Tibial artery (tissue), 4 donors: Measurements from ENCODE around the gene SDK2.

ENCODE experiments used
- DNase-seq, 2 donors: peaks; one replicate each; pipeline ENCODE4 v3.0.0-alpha.2; 2019
- H3K27ac ChIP-seq, 2 donors: fragments of 200-600 bp; sonication (generic) in 1 of 2; 1 replicate in 1 of 2; 2 replicates in 1 of 2; pipeline ENCODE4 v1.5.1; 2018 to 2019; ENCODE audit warnings: mild to moderate bottlenecking in 1 of 2
- H3K27me3 ChIP-seq, 2 donors: fragments of 200-600 bp; sonication (generic) in 1 of 2; one replicate each; pipeline versions ENCODE4 v1.5.1 to v1.6.0; 2016 to 2019
- H3K36me3 ChIP-seq, 3 donors: fragments of 200-600 bp; sonication (generic) in 2 of 3; one replicate each; pipeline ENCODE4 v1.5.1; 2016 to 2019; ENCODE audit warnings: mild to moderate bottlenecking in 2 of 3
- H3K4me1 ChIP-seq, 4 donors: fragments of 200-600 bp; sonication (generic) in 2 of 4; 1 replicate in 3 of 4; 2 replicates in 1 of 4; pipeline ENCODE4 v1.5.1; 2016 to 2019
- H3K4me3 ChIP-seq, 2 donors: fragments of 200-600 bp; sonication (generic) in 1 of 2; 1 replicate in 1 of 2; 2 replicates in 1 of 2; pipeline ENCODE4 v1.5.1; 2018 to 2019; ENCODE audit warnings: mild to moderate bottlenecking in 2 of 2
- H3K9me3 ChIP-seq, 3 donors: fragments of 200-600 bp; sonication (generic) in 1 of 3; one replicate each; pipeline ENCODE4 v1.5.1; 2016 to 2019
- intact Hi-C: fragments of 100-400 bp; cut with DNase I; formaldehyde crosslinking; loops from one replicate; pipeline ENCODE4 v1.15.0; 2023; ENCODE audit warnings: low total_unique reads
- TF ChIP-seq, protein P1 (sequence below), 2 experiments: fragments of 200-600 bp in 1 of 2; fragments of 450-650 bp in 1 of 2; IDR thresholded peaks; one replicate each; pipeline ENCODE4 v1.5.1; 2017 to 2019; ENCODE audit warnings: antibody characterized with exemption in 2 of 2, mild to moderate bottlenecking in 1 of 2, moderate library complexity in 1 of 2

SDK2 gene

DNA sequence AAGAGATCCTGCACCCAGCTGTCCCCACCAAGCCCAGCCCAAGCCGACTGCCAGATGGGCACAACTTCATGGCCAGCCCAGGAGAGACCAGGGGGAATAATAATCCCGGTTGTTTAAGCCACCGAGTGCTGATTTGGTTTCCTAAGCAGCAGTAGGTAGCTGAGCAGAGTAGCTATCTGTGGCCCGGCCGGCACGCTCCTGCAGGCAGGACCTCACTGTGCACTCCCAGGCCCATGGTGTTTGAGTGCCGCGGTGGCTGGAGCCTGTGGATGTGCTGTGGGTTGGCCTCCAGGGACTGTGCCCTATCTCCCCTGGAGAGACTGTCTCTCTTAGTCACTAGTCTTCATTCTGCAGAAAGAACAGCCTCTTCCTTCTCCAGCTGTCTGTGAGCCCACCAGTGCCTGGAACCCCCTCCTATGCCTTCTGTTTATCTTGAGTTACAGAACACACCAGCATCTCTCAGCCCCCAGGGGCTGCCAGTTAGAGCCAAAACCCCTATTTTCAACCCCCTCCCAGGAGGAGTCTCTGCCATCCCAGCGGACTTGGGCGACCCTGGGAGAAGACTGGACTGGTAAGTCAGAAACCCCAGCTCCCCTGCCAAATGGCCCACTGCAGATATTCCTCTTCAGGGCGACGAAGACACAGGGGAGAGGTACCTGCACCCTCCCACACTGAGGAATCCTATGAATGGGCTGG is 152.0 kb downstream of the SDK2 start:
- Histone ChIP-seq H3K4me3 (no peak overlapping the region), H3K36me3 (no peaks in the 10 kb centered on the region), H3K9me3 (no peaks in the 10 kb centered on the region), H3K27ac (no peak overlapping the region), H3K4me1 (no peaks in the 10 kb centered on the region), H3K27me3 (peaks cover 0 to 39% of the 10 kb centered on the region in 2 donors)
- no peak for DNase-seq
- TF ChIP-seq, protein P1, sequence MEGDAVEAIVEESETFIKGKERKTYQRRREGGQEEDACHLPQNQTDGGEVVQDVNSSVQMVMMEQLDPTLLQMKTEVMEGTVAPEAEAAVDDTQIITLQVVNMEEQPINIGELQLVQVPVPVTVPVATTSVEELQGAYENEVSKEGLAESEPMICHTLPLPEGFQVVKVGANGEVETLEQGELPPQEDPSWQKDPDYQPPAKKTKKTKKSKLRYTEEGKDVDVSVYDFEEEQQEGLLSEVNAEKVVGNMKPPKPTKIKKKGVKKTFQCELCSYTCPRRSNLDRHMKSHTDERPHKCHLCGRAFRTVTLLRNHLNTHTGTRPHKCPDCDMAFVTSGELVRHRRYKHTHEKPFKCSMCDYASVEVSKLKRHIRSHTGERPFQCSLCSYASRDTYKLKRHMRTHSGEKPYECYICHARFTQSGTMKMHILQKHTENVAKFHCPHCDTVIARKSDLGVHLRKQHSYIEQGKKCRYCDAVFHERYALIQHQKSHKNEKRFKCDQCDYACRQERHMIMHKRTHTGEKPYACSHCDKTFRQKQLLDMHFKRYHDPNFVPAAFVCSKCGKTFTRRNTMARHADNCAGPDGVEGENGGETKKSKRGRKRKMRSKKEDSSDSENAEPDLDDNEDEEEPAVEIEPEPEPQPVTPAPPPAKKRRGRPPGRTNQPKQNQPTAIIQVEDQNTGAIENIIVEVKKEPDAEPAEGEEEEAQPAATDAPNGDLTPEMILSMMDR (IDR thresholded peaks at IDR 0.05), result no peak
- intact Hi-C loops, result no loop called here

DNA sequence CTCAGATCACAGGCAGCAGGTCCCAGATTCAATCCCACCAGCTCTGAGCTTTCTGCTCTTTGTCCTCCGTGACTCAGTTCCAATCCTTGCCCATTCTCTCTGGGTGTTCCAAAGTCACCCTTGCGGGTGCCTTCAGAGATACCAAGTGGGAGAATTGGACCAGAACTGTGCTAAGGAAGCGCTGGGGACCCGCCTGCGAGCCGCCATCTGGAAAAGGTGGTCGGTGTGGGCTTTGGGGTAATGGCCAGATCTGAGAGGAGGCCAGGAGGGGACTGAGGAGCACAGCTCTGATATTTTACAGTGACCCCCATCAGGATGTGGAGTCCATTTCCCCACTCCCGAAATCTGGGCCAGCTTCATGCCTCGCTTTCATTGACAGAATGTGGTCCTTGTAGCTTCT is 152.6 kb downstream of the SDK2 start:
- TF ChIP-seq, protein P1 (IDR thresholded peaks at IDR 0.05), result no peak
- H3K4me1 ChIP-seq, result no peaks in the 10 kb centered on the region
- no peaks in the 10 kb centered on the region for H3K9me3 ChIP-seq
- no peaks in the 10 kb centered on the region for H3K36me3 ChIP-seq
- DNase-seq, result no peak
- peaks cover 0 to 34% of the 10 kb centered on the region in 2 donors for H3K27me3 ChIP-seq
- no peak overlapping the region for H3K27ac ChIP-seq
- no peak overlapping the region for H3K4me3 ChIP-seq
- intact Hi-C loops, result no loop called here

DNA sequence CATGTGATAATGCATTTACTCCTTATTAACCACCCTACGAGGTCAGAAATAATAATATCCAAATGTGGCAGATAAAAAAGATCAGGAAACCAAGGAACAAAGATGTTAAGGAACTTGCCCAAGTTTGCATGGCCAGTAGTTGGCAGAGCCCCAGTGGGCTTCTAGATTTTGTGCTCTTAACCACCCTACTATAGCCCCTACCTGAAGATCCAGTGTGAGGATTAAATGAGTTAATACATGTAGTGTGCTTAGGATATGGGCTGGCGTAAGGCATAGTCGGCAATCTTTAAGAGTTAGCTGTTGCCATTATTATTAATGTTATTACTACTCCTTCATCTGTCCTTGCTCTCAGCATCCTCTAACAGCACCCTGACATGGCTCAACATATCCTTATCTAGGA is 153.4 kb downstream of the SDK2 start:
- Histone ChIP-seq H3K4me1 (no peaks in the 10 kb centered on the region), H3K4me3 (no peak overlapping the region), H3K36me3 (no peaks in the 10 kb centered on the region), H3K27me3 (peaks cover 0 to 26% of the 10 kb centered on the region in 2 donors), H3K9me3 (peaks cover 0 to 3% (median 2%) of the 10 kb centered on the region in 3 donors), H3K27ac (no peak overlapping the region)
- no peak for DNase-seq
- TF ChIP-seq, protein P1 (IDR thresholded peaks at IDR 0.05), result no peak
- intact Hi-C loops, result no loop called here

DNA sequence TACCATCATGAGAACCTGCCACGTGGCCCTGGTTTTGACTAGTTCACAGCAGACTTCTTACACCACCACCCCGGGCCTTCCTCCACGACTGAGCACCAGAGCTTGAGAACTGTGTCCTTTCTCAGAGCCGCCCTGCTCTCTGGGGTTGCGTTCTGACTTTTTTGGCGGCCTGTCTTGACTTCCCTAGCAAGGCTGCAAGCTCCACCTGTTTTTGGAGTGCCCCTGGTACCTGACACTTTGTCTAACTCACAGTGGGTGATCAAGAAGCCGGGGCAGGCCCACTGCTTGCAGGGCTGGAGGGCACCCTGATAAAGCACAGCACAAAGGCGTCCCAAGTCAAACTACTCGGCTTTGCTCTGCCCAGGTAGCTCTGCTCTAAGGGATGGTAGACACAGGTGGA is 154.3 kb downstream of the SDK2 start:
- H3K27me3 ChIP-seq, result peaks cover 0 to 19% of the 10 kb centered on the region in 2 donors
- H3K4me3 ChIP-seq, result no peak overlapping the region
- no peak overlapping the region for H3K27ac ChIP-seq
- no peaks in the 10 kb centered on the region for H3K4me1 ChIP-seq
- DNase-seq, result no peak
- no peaks in the 10 kb centered on the region for H3K36me3 ChIP-seq
- TF ChIP-seq, protein P1 (IDR thresholded peaks at IDR 0.05), result no peak
- intact Hi-C loops, result no loop called here
- H3K9me3 ChIP-seq, result peaks cover 0 to 11% (median 11%) of the 10 kb centered on the region in 3 donors

DNA sequence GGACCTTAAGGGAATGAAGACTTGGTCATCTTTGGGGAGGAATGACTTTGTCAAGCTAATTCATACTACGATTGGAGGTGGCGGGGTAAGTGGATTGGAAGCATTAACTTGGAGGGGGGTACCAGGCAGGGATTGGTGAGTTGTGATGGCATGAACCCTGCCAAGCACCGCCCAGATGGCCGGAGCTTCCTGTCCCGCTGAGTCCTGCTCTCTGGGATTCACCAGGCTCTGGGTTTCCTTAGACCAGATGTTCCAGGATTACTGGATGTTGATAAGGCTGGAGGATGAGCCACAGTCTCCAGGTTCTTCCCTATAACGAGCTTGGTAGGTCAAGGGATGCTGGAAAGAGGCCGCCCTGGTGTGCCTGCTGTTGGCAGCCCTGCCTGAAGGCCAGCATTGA is 154.9 kb downstream of the SDK2 start:
- intact Hi-C loops, result no loop called here
- H3K4me3 ChIP-seq, result no peak overlapping the region
- TF ChIP-seq, protein P1 (IDR thresholded peaks at IDR 0.05), result no peak

More for the DNA sequence above, 154.9 kb downstream of the SDK2 start:
- no peak for DNase-seq
- Histone ChIP-seq H3K36me3 (no peaks in the 10 kb centered on the region), H3K9me3 (peaks cover 0 to 14% (median 12%) of the 10 kb centered on the region in 3 donors), H3K27me3 (peaks cover 0 to 14% of the 10 kb centered on the region in 2 donors), H3K27ac (no peak overlapping the region), H3K4me1 (no peaks in the 10 kb centered on the region)
